NCI-H146 treated with DMSO at 0.1 percent for 48 hours (cell line): Measurements from ENCODE around the gene TMEM95.

Experiments used
- DNase-seq: peaks from one replicate; lab custom pipeline; 2025; ENCODE audit not compliant: unreplicated experiment; lab: John Stamatoyannopoulos, UW

Gene TMEM95

GRCh38 chr17:7403977-7404736 is 49.2 kb downstream of the TMEM95 start, which contains the start of gene TMEM256:
Gene TMEM256 (minus strand): TSS chr17:7404097. CDS start chr17:7404084, 13 bp downstream.
- peak; percentile 99 for DNase-seq

DNA sequence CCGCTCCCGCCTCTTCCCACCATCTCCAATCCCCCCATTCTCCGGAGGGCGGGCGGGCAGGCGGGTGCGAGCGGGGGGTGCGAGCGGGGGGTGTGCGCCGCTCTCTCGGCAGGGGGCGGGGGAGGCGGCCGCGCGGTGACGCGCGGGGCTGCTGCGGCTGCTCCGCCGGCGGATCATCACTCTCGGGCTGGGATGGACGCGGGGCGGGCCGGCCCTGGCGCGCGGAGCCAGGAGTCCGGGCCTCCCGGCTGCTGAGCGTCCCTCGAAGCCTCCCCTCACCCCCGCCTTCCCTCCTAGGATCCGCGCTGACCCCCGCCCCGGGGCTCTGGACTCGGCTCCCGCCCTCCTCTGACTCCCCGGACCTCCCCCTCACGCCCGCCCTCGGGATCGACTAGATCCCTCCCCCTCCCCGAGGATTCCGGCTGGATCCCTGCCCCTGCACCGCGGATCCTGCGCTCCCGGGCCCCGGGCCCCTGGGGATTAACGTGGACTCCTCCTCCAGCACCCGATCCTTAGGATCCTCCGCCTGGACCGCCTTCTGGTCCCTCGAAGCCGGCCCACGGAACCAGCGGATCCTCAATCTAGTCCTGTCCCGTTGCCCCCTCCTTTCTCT is 49.9 kb downstream of the TMEM95 start:
- DNase-seq = no peak

- no peak for DNase-seq
Measured at GRCh38 chr17:7405350-7406234, 50.6 kb downstream of the TMEM95 start.

GRCh38 chr17:7406235-7406825 is 51.4 kb downstream of the TMEM95 start:
- peak; percentile 17 for DNase-seq
